A549 treated with DMSO at 1 μM for 4 hours (cell line): ENCODE data around the gene PTPRK. TPM values are rescaled to one million over a fixed set of nuclear protein-coding genes. Genes with fewer than 3 reads are reported as not detected.

Experiments used
- total RNA-seq: library from RNA; stranded (reverse); fragments of 200-300 nt; extraction: Qiagen RNA extraction; gene quantifications from 5 replicates; pipeline ENCODE4 v1.2.3, GENCODE V29; 2022; ENCODE audit warnings: low read depth

PTPRK gene
- total RNA-seq: 14.1 to 20.1 TPM (median 17.2 TPM) in 5 replicates

DNA sequence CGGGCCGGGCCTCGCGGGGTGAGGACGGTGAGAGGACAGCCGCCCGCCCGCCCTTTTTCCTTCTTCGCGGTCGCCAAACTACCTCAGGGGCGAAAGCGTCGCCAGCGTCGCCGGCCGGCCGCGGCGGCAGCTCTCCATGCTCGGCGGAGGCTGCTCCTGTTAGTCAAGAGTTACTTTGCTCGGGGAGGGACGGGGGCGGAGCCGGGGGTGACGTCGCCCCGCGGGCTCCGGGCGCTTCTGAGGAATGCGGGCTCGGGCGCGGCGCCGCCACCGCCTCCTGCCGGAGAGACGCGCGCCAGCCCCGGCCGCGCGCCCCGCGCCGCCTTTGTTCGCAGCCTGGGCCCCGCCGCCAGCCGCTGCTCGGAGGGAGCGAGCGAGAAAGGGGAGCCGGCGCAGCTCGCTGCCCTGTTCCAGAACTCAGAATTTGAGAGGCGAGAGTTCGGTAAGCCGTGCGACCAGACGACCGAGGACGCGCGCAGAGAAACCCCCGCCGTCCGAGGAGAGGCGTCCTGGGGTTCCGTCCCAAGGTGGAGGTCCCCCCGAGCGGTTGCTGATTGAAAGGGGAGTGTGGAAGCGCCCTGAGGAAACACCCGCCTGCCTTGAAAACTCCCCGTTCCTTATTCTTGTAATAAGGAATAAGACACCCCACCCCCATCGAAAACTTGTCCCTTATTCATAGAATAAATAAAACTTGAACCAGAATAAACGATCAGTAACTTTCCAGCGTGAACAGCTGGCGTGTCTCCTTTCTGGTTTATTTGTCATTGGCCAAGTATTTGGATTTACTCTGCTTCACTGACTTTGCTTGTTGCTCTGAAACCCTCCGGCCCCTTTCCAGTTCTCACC lies at the start of gene PTPRK:
Gene PTPRK (minus strand): TSS at position 164 of the 846 bp plus-strand sequence. CDS start 241 bp downstream, outside the sequence.

